HG03521 (cell line): ENCODE results near the gene TYSND1.
"Not testable (repeated sequence)": the region's sequence is repeated elsewhere in the genome, so short reads cannot be mapped to it uniquely, and the experiment has no call there.

ENCODE experiments used
- ATAC-seq: cut with Tn5 transposase; IDR thresholded peaks from one replicate; pipeline ENCODE4 v1.9.1; 2021; ENCODE audit warnings: mild to moderate bottlenecking, moderate library complexity; ENCODE audit not compliant: unreplicated experiment

Gene TYSND1

DNA sequence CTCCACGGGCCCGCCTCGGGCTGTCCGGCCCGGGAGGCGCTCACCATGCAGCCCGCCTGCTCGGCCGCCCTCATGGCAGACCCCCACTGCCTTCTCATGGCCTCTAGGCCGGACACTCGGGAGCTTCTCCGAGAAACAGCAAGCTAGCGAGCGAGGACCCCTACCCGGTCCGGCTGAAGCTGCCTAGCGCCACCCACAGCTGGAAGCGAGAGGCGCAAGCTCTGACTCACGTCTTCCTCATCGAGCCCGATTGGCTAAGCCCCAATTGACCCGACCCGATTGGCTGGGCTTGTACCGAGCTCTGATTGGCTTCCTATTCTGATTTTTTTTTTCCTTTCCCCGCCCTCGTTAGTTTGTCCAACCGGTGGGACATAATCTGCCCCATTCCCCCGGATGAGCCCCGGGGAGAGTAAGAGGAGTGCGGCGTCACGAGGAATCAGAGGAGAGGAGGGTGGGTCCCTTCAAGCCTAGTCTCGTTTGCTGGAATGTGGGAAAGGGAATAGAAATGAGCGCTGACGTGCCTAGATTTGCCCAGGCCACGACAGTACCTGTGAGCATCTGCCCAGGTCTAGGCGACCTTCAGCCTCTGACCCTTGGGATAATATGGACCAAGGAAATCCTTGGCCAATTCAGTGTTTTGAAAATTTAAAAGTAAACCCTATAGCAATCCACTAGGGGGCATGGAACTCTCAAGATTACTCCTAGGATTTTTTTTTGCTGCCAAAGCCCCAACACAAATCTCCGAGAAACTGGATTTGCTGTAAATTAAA, at the start of gene TYSND1:
TSS of gene TYSND1 (minus strand) at position 212 of the 770 bp plus-strand sequence. CDS start at position 98, 114 bp downstream.
- peak; percentile 83 for ATAC-seq

- no peak for ATAC-seq
These were observed 46.9 kb upstream of the TYSND1 start for GRCh38 chr10:70193391-70193844.

GRCh38 chr10:70192326-70192968, 45.9 kb upstream of the TYSND1 start:
- no peak for ATAC-seq

- ATAC-seq, result no peak
These were observed 45.4 kb upstream of the TYSND1 start for GRCh38 chr10:70191972-70192305.

- no peak for ATAC-seq
These were observed 44.9 kb upstream of the TYSND1 start for GRCh38 chr10:70191161-70191971.

DNA sequence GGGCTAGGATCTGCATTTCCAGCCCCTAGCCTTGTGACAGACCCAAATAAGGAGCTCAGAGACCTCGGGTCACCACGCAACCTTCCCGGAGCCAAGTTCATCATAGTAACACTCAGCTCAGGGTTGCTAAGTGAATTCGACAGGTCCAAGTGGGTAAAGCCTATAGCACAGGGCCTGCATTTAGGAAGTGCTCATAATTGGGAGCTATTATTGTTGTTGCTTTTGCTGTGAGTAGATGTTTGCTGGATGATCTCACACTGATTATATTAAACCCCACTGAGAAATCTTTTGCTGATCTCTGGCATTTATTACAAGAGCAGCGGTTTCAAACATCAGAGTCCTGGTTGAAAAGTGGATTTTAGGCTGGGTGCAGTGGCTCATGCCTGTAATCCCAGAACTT, 44.1 kb upstream of the TYSND1 start:
- ATAC-seq, result no peak

- no peak for ATAC-seq
These were observed 43.6 kb upstream of the TYSND1 start for GRCh38 chr10:70190102-70190501.

GRCh38 chr10:70188768-70189167, 42.3 kb upstream of the TYSND1 start:
- ATAC-seq, result no peak

- ATAC-seq, result no peak
These were observed 40.1 kb upstream of the TYSND1 start for GRCh38 chr10:70186571-70186970.

DNA sequence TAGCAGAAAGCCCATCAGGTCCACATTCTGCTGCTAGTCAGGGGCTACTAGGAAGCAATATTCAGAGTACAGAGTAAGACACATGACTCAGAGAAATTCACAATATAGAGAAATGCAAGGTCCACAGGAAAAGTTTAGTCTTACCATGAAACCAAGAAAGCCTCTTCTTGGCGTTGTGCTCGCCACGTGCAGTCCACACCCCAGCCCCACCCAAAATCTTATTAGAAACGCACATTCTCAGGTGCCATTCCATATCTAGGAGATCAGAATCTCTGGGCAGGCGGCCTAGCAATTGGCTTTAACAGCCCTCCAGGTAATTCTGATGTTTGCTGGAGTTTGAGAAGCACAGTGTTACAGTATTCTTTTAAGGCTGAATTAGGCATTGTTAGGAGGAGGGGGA, 39.6 kb upstream of the TYSND1 start:
- ATAC-seq, result no peak

DNA sequence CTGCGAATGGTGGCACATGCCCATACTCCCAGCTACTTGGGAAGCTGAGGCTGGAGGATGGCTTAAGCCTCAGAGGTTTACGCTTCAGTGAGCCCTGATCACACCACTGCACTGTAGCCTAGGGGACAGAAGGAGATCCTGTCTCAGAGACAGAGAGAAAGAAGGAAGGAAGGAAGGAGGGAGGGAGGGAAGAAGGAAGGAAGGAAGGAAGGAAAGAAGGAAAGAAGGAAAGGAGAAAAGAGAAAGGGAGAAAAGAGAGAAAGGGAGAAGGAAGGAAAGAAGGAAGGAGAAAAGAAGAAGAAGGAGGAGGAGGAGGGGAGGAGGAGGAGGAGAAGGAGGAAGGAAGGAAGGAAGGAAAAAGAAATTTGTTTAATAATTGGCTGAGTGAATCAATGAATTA, 36.8 kb upstream of the TYSND1 start:
- ATAC-seq, result no peak

GRCh38 chr10:70179209-70179608, 32.7 kb upstream of the TYSND1 start:
- ATAC-seq, result not testable (repeated sequence)

GRCh38 chr10:70178139-70178725, 31.7 kb upstream of the TYSND1 start:
- no peak for ATAC-seq

GRCh38 chr10:70176441-70176840, 29.9 kb upstream of the TYSND1 start:
- no peak for ATAC-seq

DNA sequence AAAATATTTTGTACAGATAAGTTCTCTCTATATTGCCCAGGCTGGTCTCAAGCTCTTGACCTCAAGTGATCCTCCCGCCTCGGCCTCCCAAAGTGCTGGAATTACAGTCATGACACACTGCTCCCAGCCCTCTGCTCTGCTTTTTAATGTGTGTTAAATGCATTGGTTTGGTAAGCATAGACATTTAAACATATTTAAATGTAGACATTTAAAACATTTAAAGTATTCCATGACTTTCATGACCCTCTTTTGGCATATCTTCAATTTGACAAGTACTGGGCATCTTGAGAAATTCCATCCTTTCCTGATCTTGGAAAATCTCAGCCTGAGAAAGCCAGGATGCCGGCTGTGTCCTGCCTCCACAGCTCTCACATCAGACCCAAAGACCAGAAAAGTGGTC, 29.0 kb upstream of the TYSND1 start:
- ATAC-seq, result no peak

GRCh38 chr10:70174058-70174741, 27.7 kb upstream of the TYSND1 start:
- ATAC-seq, result no peak

DNA sequence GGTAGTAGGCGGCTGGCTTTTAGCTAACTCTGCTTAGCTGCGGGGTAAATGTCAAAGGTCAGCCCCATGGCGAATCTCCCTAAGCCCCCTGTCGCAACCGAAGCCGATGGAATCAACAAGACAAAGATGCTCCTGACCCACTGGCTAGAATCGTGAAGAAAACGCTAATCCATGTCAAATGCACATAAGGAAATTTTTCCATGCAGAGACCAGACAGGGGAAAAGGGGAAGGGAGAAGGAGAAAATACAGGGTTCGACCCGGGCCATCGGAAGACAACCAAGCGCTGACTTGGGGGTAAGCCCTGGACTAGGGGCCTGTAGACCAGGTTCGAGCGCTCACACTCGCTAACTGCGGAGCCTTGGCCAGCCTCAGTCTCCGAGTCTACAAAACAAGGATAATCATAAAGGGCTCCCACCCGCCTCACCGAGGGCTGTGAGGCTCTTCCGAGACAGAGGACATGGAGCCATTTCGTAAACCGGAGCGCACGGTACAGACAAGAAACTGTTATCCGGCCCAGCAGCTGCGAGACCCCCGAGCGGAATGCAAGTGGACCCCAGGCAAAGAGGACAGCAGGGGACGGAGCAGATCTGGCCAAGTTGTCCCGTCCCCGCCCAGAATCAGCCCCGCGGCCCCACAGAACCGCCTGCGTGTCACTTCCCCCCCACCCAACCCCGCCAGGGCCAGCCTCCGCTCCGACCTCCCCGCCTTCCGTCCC, 23.3 kb upstream of the TYSND1 start:
- ATAC-seq, result no peak

GRCh38 chr10:70169011-70169410, 22.5 kb upstream of the TYSND1 start:
- no peak for ATAC-seq

DNA sequence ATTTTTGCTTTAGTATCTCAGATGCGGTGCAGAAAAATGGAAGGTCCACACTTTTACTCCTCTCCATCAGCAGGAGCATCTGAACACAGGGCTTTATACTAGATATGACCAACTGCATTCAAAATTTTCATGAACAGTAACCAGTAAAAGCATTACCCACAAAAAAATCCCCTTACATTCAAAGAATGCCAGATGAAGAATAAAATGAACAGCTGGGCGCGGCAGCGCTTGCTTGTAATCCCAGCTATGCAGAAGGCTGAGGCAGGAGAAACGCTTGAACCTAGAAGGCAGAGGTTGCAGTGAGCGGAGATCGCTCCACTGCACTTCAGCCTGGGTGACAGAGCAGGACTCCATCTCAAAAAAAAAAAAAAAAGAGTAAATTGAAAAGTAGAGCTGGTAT, 20.7 kb upstream of the TYSND1 start:
- ATAC-seq, result no peak

DNA sequence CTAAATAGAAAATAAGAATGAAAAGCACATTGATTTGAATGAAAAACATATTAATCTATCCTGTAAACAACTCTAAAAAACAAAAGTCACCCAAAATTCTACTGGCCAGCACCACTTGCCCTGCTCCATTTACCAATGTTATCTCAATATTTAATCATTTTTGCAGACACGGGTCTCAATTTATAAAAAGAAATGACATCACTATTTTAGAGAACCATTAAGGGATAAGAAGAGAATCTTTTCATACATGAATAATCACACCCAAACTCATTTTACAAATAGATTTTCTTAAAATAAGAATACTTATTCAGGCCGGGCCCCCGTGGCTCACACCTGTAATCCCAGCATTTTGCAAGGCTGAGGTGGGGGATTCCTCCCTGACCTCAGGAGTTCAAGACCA, 19.9 kb upstream of the TYSND1 start:
- no peak for ATAC-seq
